Choroid plexus epithelial cell (primary cell): Measurements from ENCODE around the gene TMED7.
A peak's percentile ranks its signal among the peaks of the same experiment; 100 is the strongest.

Experiments used
- DNase-seq: peaks from one replicate; pipeline ENCODE4 v3.0.0-alpha.2; 2010; ENCODE audit warnings: low read depth
- H3K4me3 ChIP-seq: 2 replicates; pipeline ENCODE4 v1.5.1; 2011; ENCODE audit warnings: low read depth, mild to moderate bottlenecking, control low read depth, low read length, moderate library complexity
- TF ChIP-seq, protein P1 (sequence below): conservative IDR thresholded peaks from 2 replicates; pipeline ENCODE4 v1.5.1; 2011; ENCODE audit warnings: low read depth, mild to moderate bottlenecking, control low read depth, inconsistent platforms, low read length, moderate library complexity

The TMED7 gene

GRCh38 chr5:115586525-115587146 is 39.2 kb downstream of the TMED7 start:
- TF ChIP-seq, protein P1, sequence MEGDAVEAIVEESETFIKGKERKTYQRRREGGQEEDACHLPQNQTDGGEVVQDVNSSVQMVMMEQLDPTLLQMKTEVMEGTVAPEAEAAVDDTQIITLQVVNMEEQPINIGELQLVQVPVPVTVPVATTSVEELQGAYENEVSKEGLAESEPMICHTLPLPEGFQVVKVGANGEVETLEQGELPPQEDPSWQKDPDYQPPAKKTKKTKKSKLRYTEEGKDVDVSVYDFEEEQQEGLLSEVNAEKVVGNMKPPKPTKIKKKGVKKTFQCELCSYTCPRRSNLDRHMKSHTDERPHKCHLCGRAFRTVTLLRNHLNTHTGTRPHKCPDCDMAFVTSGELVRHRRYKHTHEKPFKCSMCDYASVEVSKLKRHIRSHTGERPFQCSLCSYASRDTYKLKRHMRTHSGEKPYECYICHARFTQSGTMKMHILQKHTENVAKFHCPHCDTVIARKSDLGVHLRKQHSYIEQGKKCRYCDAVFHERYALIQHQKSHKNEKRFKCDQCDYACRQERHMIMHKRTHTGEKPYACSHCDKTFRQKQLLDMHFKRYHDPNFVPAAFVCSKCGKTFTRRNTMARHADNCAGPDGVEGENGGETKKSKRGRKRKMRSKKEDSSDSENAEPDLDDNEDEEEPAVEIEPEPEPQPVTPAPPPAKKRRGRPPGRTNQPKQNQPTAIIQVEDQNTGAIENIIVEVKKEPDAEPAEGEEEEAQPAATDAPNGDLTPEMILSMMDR: peak; percentile 47
- no peak overlapping the region for H3K4me3 ChIP-seq
- DNase-seq: peak; percentile 66

DNA sequence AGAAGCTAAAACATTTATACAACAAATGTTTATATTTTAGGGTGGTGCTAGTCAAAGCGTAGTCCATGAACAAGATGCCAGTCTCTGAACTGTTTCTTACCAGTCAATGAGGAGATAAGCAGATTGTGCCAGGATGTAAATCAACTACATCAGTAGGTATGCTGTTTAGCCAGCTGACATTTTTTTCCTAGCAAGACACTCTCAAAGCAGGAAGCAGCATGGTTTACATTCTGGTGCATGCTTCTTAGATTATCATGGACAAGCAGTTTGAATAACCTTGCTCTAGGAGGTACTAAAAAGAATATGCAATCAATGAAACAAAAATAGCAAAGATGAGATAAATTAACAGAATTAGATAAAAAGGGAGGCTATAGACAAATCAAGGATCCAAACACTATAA is 40.6 kb downstream of the TMED7 start:
- DNase-seq: peak; percentile 22
- H3K4me3 ChIP-seq: no peak overlapping the region
- TF ChIP-seq, protein P1: no peak

DNA sequence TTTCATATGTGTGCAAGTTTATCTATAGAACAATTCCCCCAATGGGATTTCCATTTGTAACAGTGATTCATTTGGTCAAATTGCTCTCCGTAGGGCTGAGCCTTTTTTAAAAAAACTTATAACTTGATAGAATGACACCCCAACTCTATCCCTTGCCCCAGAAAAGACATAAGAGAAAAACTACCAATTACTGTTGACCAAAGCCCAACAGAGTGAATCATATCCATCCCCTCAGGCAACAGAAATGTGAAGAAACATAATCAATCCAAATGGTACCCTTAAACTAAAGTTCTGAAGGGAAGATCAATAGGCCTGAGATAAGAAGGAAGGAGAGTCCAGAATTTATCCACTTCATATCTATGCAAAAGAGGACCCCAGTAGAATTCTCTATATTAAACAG is 41.3 kb downstream of the TMED7 start:
- DNase-seq: no peak
- H3K4me3 ChIP-seq: no peak overlapping the region
- TF ChIP-seq, protein P1: no peak

DNA sequence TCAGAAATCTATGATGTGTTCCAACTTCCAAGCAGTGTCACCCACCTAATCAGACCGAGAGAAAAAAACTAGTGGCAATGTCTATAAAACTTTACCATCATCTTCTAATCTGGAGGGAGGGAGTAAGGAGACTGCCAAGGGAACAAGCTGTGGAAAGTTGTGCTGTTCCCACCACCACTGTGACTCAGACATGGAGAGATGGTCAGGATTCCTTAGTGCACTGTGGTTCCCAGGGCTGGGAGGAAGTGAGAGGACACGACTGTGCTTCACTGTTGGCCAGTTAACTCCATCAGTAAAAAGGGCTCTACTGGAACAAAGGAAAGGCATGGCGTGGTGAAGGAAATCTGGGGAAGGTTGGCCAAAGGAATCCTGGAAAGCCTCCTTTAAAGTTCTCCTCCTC is 42.4 kb downstream of the TMED7 start:
- DNase-seq: peak; percentile 80
- H3K4me3 ChIP-seq: no peak overlapping the region
- TF ChIP-seq, protein P1: no peak

- no peak for DNase-seq
- H3K4me3 ChIP-seq: no peak overlapping the region
- TF ChIP-seq, protein P1: no peak
Measured at GRCh38 chr5:115580941-115581340, 44.9 kb downstream of the TMED7 start.

GRCh38 chr5:115579747-115580173 is 46.1 kb downstream of the TMED7 start:
- H3K4me3 ChIP-seq: no peak overlapping the region
- TF ChIP-seq, protein P1: no peak
- peak; percentile 43 for DNase-seq

DNA sequence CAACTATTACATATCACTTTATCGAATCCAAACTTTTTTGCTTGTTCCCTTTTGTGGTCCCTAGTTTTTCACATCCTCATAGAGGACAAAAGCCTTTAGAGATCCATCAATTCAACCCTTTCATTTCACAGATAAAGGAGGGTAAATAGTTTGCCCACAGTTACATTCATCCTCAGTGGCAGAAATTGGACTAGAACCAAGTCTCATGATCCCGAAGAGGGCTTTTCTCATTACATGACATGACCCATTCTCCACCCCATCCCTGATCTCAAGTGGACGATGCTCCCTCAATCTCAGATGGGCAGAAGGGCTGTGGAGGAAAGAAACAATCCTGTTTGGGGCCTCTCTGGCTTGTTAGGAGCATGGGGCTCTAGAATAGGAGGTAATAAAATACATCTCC is 46.6 kb downstream of the TMED7 start:
- no peak for DNase-seq
- TF ChIP-seq, protein P1: no peak
- no peak overlapping the region for H3K4me3 ChIP-seq
